D721Med (cell line): Measurements from ENCODE around the gene CELF1.

Experiments used
- DNase-seq: peaks from one replicate; pipeline ENCODE4 v3.0.0; 2011; ENCODE audit warnings: low spot score; ENCODE audit not compliant: insufficient read length
- FAIRE-seq: peaks from 2 replicates; lab custom pipeline; 2011; peaks lifted over from hg19 to GRCh38; lab: Jason Lieb, UNC
- CTCF ChIP-seq: IDR thresholded peaks from 2 replicates; pipeline ENCODE4 v1.5.1; 2012; ENCODE audit warnings: mild to moderate bottlenecking, control low read depth; ENCODE audit not compliant: insufficient read depth; ENCODE audit errors: missing control alignments

CELF1 gene

GRCh38 chr11:47442514-47442913 lies 110.4 kb downstream of the CELF1 start:
- DNase-seq (no peak), FAIRE-seq (no peak)
- no peak for TF ChIP-seq CTCF

- no peak for TF ChIP-seq CTCF
- no peak for FAIRE-seq
- no peak for DNase-seq
These were observed 111.5 kb downstream of the CELF1 start for GRCh38 chr11:47441421-47441820.

GRCh38 chr11:47440054-47440476 lies 112.9 kb downstream of the CELF1 start:
- TF ChIP-seq CTCF = no peak
- DNase-seq (no peak), FAIRE-seq (no peak)

GRCh38 chr11:47438721-47439120 lies 114.2 kb downstream of the CELF1 start:
- no peak for DNase-seq
- FAIRE-seq = no peak
- no peak for TF ChIP-seq CTCF

GRCh38 chr11:47437746-47438418 lies 115.0 kb downstream of the CELF1 start:
- TF ChIP-seq CTCF = no peak
- DNase-seq (no peak), FAIRE-seq (no peak)

GRCh38 chr11:47437218-47437745 lies 115.7 kb downstream of the CELF1 start:
- DNase-seq (no peak), FAIRE-seq (no peak)
- no peak for TF ChIP-seq CTCF

GRCh38 chr11:47436726-47437125 lies 116.2 kb downstream of the CELF1 start:
- no peak for FAIRE-seq
- TF ChIP-seq CTCF = no peak
- DNase-seq = no peak
